WTC11 (cell line): ENCODE measurements around the gene ZNF282.

Experiments used
- ATF3 ChIP-seq: sonication (generic); formaldehyde crosslinking; conservative IDR thresholded peaks from 2 replicates; pipeline ENCODE4 v1.8.1; 2022; ENCODE audit warnings: mild to moderate bottlenecking, missing genetic modification reagents
- CREM ChIP-seq: sonication (generic); formaldehyde crosslinking; IDR thresholded peaks from 2 replicates; pipeline ENCODE4 v1.8.1; 2022; ENCODE audit warnings: mild to moderate bottlenecking, missing genetic modification reagents, moderate library complexity
- CTCF ChIP-seq: fragments of 200-600 bp; IDR thresholded peaks from 2 replicates; pipeline ENCODE4 v1.8.0; 2022; ENCODE audit warnings: antibody characterized with exemption
- GABPB1 ChIP-seq: sonication (generic); formaldehyde crosslinking; IDR thresholded peaks from 2 replicates; pipeline ENCODE4 v1.8.1; 2023; ENCODE audit warnings: mild to moderate bottlenecking, missing genetic modification reagents
- MAX ChIP-seq: sonication (generic); formaldehyde crosslinking; IDR thresholded peaks from 2 replicates; pipeline ENCODE4 v1.8.0; 2022; ENCODE audit warnings: mild to moderate bottlenecking, missing genetic modification reagents
- NR2C2 ChIP-seq: sonication (generic); formaldehyde crosslinking; IDR thresholded peaks from 2 replicates; pipeline ENCODE4 v1.8.0; 2022; ENCODE audit warnings: mild to moderate bottlenecking, missing genetic modification reagents
- SP1 ChIP-seq: sonication (generic); formaldehyde crosslinking; conservative IDR thresholded peaks from 2 replicates; pipeline ENCODE4 v1.8.1; 2022; ENCODE audit warnings: missing genetic modification reagents
- TEAD4 ChIP-seq: sonication (generic); formaldehyde crosslinking; IDR thresholded peaks from 2 replicates; pipeline ENCODE4 v1.8.0; 2022; ENCODE audit warnings: mild to moderate bottlenecking, missing genetic modification reagents
- USF2 ChIP-seq: sonication (generic); formaldehyde crosslinking; IDR thresholded peaks from 2 replicates; pipeline ENCODE4 v1.8.1; 2023; ENCODE audit warnings: mild to moderate bottlenecking, missing genetic modification reagents, moderate library complexity
- ZNF416 ChIP-seq: fragments of 250-450 bp; sonication (Bioruptor Pico); IDR thresholded peaks from 2 replicates; pipeline ENCODE4 v1.9.0; 2021; ENCODE audit warnings: mild to moderate bottlenecking, inconsistent platforms

- no peak for TF ChIP-seq CTCF
- no peak for TF ChIP-seq CREM (CRISPR knock-in tag)
- TF ChIP-seq NR2C2, result no peak
- TF ChIP-seq SP1 (CRISPR knock-in tag), result no peak
- TF ChIP-seq GABPB1 (CRISPR knock-in tag), result no peak
- TF ChIP-seq USF2 (CRISPR knock-in tag), result no peak
- TF ChIP-seq MAX (CRISPR knock-in tag), result no peak
- TF ChIP-seq TEAD4 (CRISPR knock-in tag), result no peak
- TF ChIP-seq ATF3 (CRISPR knock-in tag), result no peak
- TF ChIP-seq ZNF416, result no peak
Measured at GRCh38 chr7:149226840-149227494, 31.6 kb downstream of the ZNF282 start.
